ENCODE data around the gene DIAPH3.

- TF ChIP-seq CTCF (IDR thresholded peaks at IDR 0.05; ENCODE audit: control extremely low read depth in 1 of 3, insufficient read depth in 1 of 3, low read depth in 1 of 3, low read length in 3 of 3), result no peak
- no peak for TF ChIP-seq POLR2A (IDR thresholded peaks at IDR 0.05; ENCODE audit: control extremely low read depth in 1 of 2, low read depth in 2 of 2, low read length in 2 of 2)
- TF ChIP-seq RAD21 (IDR thresholded peaks at IDR 0.05 in 1 of 2, conservative IDR thresholded peaks at IDR 0.05 in 1 of 2; ENCODE audit: low read depth in 2 of 2, low read length in 2 of 2), result no peak
- TF ChIP-seq USF2 (IDR thresholded peaks at IDR 0.05; ENCODE audit: low read length), result no peak
- TF ChIP-seq TAF7 (optimal IDR thresholded peaks at IDR 0.05; ENCODE audit: borderline replicate concordance, low read depth, low read length), result no peak
- TF ChIP-seq PHF8 (conservative IDR thresholded peaks at IDR 0.05; ENCODE audit: low read depth, low read length), result no peak
- TF ChIP-seq POLR2AphosphoS5 (IDR thresholded peaks at IDR 0.05; ENCODE audit: low read depth, low read length), result no peak
- no peak for TF ChIP-seq SP2 (IDR thresholded peaks at IDR 0.05; ENCODE audit: low read length)
- no peak for TF ChIP-seq RNF2 (IDR thresholded peaks at IDR 0.05; ENCODE audit: borderline replicate concordance, low read depth, low read length, missing control alignments, poor library complexity, severe bottlenecking)
- TF ChIP-seq EGR1 (IDR thresholded peaks at IDR 0.05; ENCODE audit: borderline replicate concordance, low read depth, low read length), result no peak
- no peak for TF ChIP-seq TAF1 (IDR thresholded peaks at IDR 0.05; ENCODE audit: low read depth, low read length)
- TF ChIP-seq BRCA1 (IDR thresholded peaks at IDR 0.05; ENCODE audit: low read depth, low read length), result no peak
- no peak for TF ChIP-seq YY1 (IDR thresholded peaks at IDR 0.05; ENCODE audit: low read depth, low read length)
- no peak for TF ChIP-seq MAX (IDR thresholded peaks at IDR 0.05)
Measured at GRCh38 chr13:60094385-60095088, 69.2 kb downstream of the DIAPH3 start.

Data from H1 (cell line).